Measurements from ENCODE around the gene TMEM140.

DNA sequence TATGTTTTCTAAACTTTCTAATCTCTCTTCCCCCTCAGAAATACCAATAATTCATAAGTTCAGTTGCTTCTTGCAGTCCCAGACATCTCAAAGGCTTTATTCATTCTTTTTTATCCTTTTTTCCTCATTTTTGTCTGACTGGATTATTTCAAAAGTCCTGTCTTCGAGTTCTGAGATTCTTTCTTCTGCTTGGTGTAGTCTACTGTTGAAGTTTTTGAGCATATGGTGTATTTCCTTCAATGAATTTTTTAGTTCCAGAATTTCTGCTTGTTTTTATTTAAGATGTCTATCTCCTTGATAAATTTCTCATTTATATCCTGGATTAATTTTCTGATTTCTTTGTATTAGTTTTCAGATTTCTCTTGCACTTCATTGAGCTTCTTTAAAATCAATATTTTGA is 8.4 kb downstream of the TMEM140 start:
- TF ChIP-seq POLR2A (IDR thresholded peaks at IDR 0.05): no peak
- TF ChIP-seq, protein P1, sequence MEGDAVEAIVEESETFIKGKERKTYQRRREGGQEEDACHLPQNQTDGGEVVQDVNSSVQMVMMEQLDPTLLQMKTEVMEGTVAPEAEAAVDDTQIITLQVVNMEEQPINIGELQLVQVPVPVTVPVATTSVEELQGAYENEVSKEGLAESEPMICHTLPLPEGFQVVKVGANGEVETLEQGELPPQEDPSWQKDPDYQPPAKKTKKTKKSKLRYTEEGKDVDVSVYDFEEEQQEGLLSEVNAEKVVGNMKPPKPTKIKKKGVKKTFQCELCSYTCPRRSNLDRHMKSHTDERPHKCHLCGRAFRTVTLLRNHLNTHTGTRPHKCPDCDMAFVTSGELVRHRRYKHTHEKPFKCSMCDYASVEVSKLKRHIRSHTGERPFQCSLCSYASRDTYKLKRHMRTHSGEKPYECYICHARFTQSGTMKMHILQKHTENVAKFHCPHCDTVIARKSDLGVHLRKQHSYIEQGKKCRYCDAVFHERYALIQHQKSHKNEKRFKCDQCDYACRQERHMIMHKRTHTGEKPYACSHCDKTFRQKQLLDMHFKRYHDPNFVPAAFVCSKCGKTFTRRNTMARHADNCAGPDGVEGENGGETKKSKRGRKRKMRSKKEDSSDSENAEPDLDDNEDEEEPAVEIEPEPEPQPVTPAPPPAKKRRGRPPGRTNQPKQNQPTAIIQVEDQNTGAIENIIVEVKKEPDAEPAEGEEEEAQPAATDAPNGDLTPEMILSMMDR (IDR thresholded peaks at IDR 0.05 in 4 of 5, conservative IDR thresholded peaks at IDR 0.05 in 1 of 5): no peak

Measured in gastrocnemius medialis (tissue), 4 donors.